Osteocyte (in vitro differentiated cells): Measurements from ENCODE around the gene RDH13. TPM values are rescaled to one million over a fixed set of nuclear protein-coding genes. Genes with fewer than 3 reads are reported as not detected.
"Not testable (repeated sequence)": the region's sequence is repeated elsewhere in the genome, so short reads cannot be mapped to it uniquely, and the experiment has no call there.

ENCODE experiments used
- DNase-seq: peaks from one replicate; pipeline ENCODE4 v3.0.0; 2021; ENCODE audit warnings: mixed read lengths; ENCODE audit not compliant: unreplicated experiment; ENCODE audit errors: extremely low spot score
- H3K27ac Mint-ChIP-seq: one replicate; pipeline ENCODE4 v1.8.0; 2021; ENCODE audit warnings: mild to moderate bottlenecking, mixed read lengths; ENCODE audit not compliant: unreplicated experiment
- H3K27me3 Mint-ChIP-seq: one replicate; pipeline ENCODE4 v1.8.0; 2021; ENCODE audit warnings: mixed read lengths; ENCODE audit not compliant: unreplicated experiment
- H3K36me3 Mint-ChIP-seq: one replicate; pipeline ENCODE4 v1.8.0; 2021; ENCODE audit warnings: mixed read lengths; ENCODE audit not compliant: unreplicated experiment
- H3K4me1 Mint-ChIP-seq: one replicate; pipeline ENCODE4 v1.8.0; 2021; ENCODE audit warnings: mixed read lengths; ENCODE audit not compliant: unreplicated experiment
- H3K4me3 Mint-ChIP-seq: one replicate; pipeline ENCODE4 v1.8.0; 2021; ENCODE audit warnings: mild to moderate bottlenecking, moderate library complexity, mixed read lengths; ENCODE audit not compliant: unreplicated experiment
- H3K9me3 Mint-ChIP-seq: one replicate; pipeline ENCODE4 v1.8.0; 2021; ENCODE audit warnings: mixed read lengths; ENCODE audit not compliant: unreplicated experiment
- total RNA-seq: library from RNA; stranded (reverse); gene quantifications from 2 replicates; pipeline ENCODE4 v1.2.1, GENCODE V29; 2021
- TF ChIP-seq, protein P1 (sequence below): fragments of 200-600 bp; sonication (generic); IDR thresholded peaks from 2 replicates; pipeline ENCODE4 v1.5.0; 2021; ENCODE audit warnings: antibody characterized with exemption, mild to moderate bottlenecking, moderate library complexity

Gene RDH13
- total RNA-seq, 1 donor from 2014 or later: 15.1 TPM

DNA sequence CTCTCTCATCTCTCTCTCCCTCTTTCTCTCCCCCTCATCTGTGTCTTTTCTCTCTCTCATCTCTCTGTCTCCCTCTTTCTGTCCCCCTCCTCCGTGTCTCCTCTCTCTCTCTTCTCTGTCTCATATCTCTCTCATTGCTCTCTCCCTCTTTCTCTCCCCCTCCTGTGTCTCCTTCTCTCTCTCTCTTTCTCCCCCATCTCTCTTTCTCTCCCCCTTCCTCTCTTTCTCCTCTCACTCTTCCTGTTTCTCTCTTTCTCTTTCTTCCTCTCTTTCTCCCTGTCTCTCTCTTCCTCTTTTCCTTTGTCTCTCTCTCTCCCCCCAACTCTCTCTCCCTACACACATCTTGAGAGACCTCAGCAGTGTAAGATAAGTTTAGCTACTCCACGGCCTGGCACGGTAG lies 4.9 kb upstream of the RDH13 start:
- Mint-ChIP-seq H3K36me3 (no peaks in the 10 kb centered on the region), H3K4me1 (peaks cover 13% of the 10 kb centered on the region), H3K27ac (no peak overlapping the region), H3K9me3 (no peaks in the 10 kb centered on the region), H3K4me3 (no peak overlapping the region), H3K27me3 (peaks cover 39% of the 10 kb centered on the region)
- no peak for DNase-seq
- TF ChIP-seq, protein P1, sequence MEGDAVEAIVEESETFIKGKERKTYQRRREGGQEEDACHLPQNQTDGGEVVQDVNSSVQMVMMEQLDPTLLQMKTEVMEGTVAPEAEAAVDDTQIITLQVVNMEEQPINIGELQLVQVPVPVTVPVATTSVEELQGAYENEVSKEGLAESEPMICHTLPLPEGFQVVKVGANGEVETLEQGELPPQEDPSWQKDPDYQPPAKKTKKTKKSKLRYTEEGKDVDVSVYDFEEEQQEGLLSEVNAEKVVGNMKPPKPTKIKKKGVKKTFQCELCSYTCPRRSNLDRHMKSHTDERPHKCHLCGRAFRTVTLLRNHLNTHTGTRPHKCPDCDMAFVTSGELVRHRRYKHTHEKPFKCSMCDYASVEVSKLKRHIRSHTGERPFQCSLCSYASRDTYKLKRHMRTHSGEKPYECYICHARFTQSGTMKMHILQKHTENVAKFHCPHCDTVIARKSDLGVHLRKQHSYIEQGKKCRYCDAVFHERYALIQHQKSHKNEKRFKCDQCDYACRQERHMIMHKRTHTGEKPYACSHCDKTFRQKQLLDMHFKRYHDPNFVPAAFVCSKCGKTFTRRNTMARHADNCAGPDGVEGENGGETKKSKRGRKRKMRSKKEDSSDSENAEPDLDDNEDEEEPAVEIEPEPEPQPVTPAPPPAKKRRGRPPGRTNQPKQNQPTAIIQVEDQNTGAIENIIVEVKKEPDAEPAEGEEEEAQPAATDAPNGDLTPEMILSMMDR: no peak

DNA sequence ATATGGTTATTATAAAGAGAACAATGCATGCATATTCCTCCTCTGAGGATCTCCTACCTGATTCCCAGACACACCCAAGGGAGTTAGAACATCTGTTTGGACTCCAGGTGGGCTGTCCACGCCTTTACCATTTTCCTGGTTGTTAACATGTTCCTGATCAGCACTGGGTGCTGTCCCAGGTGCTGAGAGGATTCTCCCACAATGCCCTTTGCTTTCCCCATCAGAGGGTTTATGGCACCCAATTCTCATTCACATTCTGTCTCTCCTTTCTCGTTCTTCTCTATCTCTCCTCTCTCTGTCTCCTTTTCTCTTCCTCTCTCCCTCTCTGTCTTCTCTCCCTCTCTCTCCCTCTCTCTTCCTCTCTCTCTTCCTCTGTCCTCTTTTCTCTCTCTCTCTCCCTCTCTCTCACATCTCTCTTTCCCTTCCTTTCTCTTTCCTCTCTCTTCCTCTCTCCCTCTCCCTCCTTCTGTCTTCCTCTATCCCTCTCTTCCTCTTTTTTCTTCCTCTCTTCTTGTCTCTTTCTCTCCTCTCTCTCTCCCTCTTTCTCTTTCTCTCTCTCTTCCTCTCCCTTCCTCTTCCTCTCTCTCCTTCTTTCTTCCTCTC lies 3.3 kb upstream of the RDH13 start:
- no peak overlapping the region for H3K27ac Mint-ChIP-seq
- no peak overlapping the region for H3K4me3 Mint-ChIP-seq
- H3K4me1 Mint-ChIP-seq: peaks cover 20% of the 10 kb centered on the region
- TF ChIP-seq, protein P1: no peak
- peaks cover 35% of the 10 kb centered on the region for H3K27me3 Mint-ChIP-seq
- no peaks in the 10 kb centered on the region for H3K36me3 Mint-ChIP-seq
- no peaks in the 10 kb centered on the region for H3K9me3 Mint-ChIP-seq
- DNase-seq: no peak

DNA sequence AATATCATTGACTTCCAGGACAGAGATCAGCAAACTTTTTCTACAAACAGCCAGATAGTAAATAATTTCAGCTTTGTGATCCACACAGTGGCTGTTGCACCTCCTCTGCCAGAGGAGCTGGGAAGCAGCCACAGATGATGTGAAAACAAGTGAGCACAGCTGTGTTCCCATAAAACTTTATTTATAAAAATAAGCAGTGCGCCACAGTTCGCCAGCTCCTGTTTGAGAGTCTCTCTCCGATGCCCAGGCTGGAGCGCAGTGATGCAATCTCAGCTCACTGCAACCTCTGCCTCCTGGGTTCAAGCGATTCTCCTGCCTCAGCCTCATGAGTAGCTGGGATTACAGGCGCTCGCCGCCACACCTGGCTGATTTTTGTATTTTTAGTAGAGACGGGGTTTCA lies 2.6 kb upstream of the RDH13 start:
- not testable (repeated sequence) for H3K27ac Mint-ChIP-seq, DNase-seq, H3K9me3 Mint-ChIP-seq, H3K4me3 Mint-ChIP-seq, H3K36me3 Mint-ChIP-seq
- Mint-ChIP-seq H3K4me1 (peaks cover 18% of the 10 kb centered on the region), H3K27me3 (peaks cover 35% of the 10 kb centered on the region)

DNA sequence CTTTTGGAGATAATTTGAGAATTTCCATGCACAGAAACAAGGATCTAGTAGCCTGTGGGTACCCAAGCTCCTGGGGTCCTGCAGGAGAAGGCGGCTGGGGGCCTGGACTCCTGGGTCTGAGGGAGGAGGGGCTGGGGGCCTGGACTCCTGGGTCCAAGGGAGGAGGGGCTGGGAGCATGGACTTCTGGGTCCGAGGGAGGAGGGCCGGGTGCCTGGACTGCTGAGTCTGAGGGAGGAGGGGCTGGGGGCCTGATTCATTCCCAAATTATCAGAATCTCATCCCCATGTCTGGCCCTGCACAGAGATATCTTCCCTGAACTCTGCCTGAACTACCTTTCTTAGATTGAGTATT lies 520 bp upstream of the RDH13 start:
- peak overlapping the region; percentile 41 for H3K27ac Mint-ChIP-seq
- no peak for DNase-seq
- H3K27me3 Mint-ChIP-seq: peaks cover 34% of the 10 kb centered on the region
- H3K36me3 Mint-ChIP-seq: peaks cover 3% of the 10 kb centered on the region
- peak overlapping the region; percentile 82 for H3K4me3 Mint-ChIP-seq
- peaks cover 10% of the 10 kb centered on the region for H3K4me1 Mint-ChIP-seq
- H3K9me3 Mint-ChIP-seq: no peaks in the 10 kb centered on the region
- TF ChIP-seq, protein P1: no peak

DNA sequence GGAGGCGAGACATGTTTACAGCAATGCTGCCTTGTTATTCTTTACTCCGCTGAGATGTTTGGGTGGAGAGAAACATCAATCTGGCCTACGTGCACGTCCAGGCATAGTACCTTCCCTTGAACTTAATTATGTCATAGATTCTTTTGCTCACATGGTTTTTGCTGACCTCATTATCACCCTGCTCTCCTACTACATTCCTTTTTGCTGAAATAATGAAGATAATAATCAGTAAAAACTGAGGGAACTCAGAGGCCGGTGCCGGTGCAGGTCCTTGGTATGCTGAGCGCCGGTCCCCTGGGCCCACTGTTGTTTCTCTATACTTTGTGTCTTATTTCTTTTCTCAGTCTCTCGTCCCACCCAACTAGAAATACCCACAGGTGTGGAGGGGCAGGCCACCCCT lies 2.7 kb downstream of the RDH13 start:
- not testable (repeated sequence) for DNase-seq, H3K27me3 Mint-ChIP-seq, H3K4me3 Mint-ChIP-seq, H3K9me3 Mint-ChIP-seq, H3K27ac Mint-ChIP-seq
- H3K4me1 Mint-ChIP-seq: peaks cover 10% of the 10 kb centered on the region
- H3K36me3 Mint-ChIP-seq: peaks cover 17% of the 10 kb centered on the region

DNA sequence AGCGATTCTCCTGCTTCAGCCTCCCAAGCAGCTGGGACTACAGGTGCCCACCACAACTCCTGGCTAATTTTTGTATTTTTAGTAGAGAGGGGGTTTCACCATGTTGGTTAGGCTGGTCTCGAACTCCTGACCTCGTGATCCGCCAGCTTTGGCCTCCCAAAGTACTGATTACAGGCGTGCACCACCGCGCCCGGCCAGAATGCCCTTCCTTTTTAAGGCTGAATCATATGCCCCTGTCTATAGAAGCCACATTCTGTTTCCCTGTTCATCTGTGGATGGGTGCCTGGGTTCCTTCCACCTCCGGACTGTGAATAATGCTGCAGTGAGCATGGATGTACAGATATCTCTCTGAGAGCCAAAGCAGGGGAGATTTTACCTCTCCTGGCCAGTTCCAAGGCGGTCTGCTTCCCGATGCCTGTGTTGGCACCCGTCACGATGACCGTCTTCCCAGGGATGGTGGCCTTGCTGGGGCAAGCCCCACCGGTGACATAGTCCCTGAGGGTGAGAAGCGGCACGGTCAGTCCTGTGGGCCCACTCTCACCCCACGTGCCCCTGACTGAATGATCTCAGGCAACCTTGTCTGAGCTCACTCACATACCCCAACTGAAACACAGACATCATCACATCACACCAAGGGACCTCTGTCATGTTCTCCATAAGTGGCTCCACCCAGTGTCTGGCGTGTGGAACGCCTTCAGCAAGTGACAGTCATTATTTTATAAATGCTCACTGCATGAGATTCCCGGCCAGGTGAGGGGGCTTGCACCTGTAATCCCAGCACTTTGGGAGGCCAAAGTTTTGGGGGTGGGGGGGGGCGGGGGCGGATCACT lies 4.0 kb downstream of the RDH13 start:
- Mint-ChIP-seq H3K36me3 (peaks cover 19% of the 10 kb centered on the region), H3K27ac (no peak overlapping the region), H3K4me3 (no peak overlapping the region), H3K4me1 (peaks cover 10% of the 10 kb centered on the region), H3K27me3 (no peaks in the 10 kb centered on the region), H3K9me3 (no peaks in the 10 kb centered on the region)
- TF ChIP-seq, protein P1: no peak
- DNase-seq: no peak
